Right lobe of liver (tissue), 6 donors: ENCODE results near the gene TICRR. TPM values are rescaled to one million over a fixed set of nuclear protein-coding genes. Genes with fewer than 3 reads are reported as not detected.

Source experiments
- ATAC-seq, 4 donors: fragments of 200-7000 bp; cut with Tn5 transposase; one replicate each; pipeline ENCODE4 v1.9.1; 2020; ENCODE audit warnings: mild to moderate bottlenecking in 4 of 4, moderate library complexity in 4 of 4
- DNase-seq, 3 donors: peaks; one replicate each; pipeline ENCODE4 v3.0.0-alpha.2; 2020
- H3K27ac ChIP-seq, 3 donors: fragments of 200-600 bp; one replicate each; pipeline ENCODE4 v1.8.0; 2022
- H3K27me3 ChIP-seq, 2 donors: fragments of 200-600 bp; one replicate each; pipeline ENCODE4 v1.8.0; 2022
- H3K36me3 ChIP-seq, 4 donors: fragments of 200-600 bp; sonication (generic) in 1 of 4; one replicate each; pipeline versions ENCODE4 v1.5.1 to v1.8.0; 2017 to 2022; ENCODE audit warnings: control low read depth in 1 of 4
- H3K4me1 ChIP-seq, 4 donors: fragments of 200-600 bp; sonication (generic) in 1 of 4; one replicate each; pipeline versions ENCODE4 v1.5.1 to v1.8.0; 2017 to 2022; ENCODE audit warnings: control low read depth in 1 of 4
- H3K4me3 ChIP-seq, 3 donors: fragments of 200-600 bp; one replicate each; pipeline ENCODE4 v1.8.0; 2022
- H3K9me3 ChIP-seq, 4 donors: fragments of 200-600 bp; sonication (generic) in 1 of 4; one replicate each; pipeline versions ENCODE4 v1.5.1 to v1.8.0; 2017 to 2022; ENCODE audit warnings: control low read depth in 1 of 4
- CTCF ChIP-seq, 4 donors: fragments of 200-600 bp in 3 of 4; fragments of 450-650 bp in 1 of 4; IDR thresholded peaks; one replicate each; pipeline versions ENCODE4 v1.5.1 to v1.8.0; 2016 to 2022; ENCODE audit warnings: antibody characterized with exemption in 4 of 4, mild to moderate bottlenecking in 2 of 4
- POLR2A ChIP-seq: fragments of 450-650 bp; IDR thresholded peaks from one replicate; pipeline ENCODE4 v1.6.1; 2017; ENCODE audit warnings: antibody characterized with exemption, mild to moderate bottlenecking
- WGBS: methylation state at CpG from one replicate; pipeline ENCODE4 v1.1.6; 2018; ENCODE audit warnings: low coverage, low lambda C conversion rate; ENCODE audit not compliant: insufficient coverage; ENCODE audit errors: missing lambda C conversion rate; 5-methylcytosine and 5-hydroxymethylcytosine counted together
- intact Hi-C, 2 donors: fragments of 100-400 bp; cut with DNase I; formaldehyde crosslinking; loops; one replicate each; pipeline versions ENCODE4 v1.11.2 to v1.14.1; 2022
- total RNA-seq, 6 experiments: library from RNA; depleted of rRNA in 2 of 6; stranded (reverse); fragments of >200 nt in 2 of 6; fragmentation: NEBNext Ultra II Directional in 3 of 6; extraction: Animal tissue kit (Norgen Biotek cat#: 25700) in 3 of 6; gene quantifications; one replicate each; pipeline versions ENCODE4 v1.1.0 to v1.2.4, GENCODE V29; 2016 to 2023
- donor health status: DM: no; HTN: yes; CAD: no.
- donor health status: DM: no; HTN: no; CAD: no.
- donor health status: DM: no; HTN: no; CAD: no.
- donor health status: DM: no; HTN: yes; CAD: no.
- donor health status: DM: no; HTN: yes; CAD: no.

The TICRR gene
- total RNA-seq, 6 experiments from 2014 or later: 0.05 to 1.1 (median 0.24) TPM; not detected in 1

GRCh38 chr15:89630974-89631901, 56.0 kb downstream of the TICRR start:
- Histone ChIP-seq H3K4me3 (no peak overlapping the region), H3K9me3 (no peaks in the 10 kb centered on the region), H3K27me3 (no peaks in the 10 kb centered on the region), H3K27ac (no peak overlapping the region), H3K4me1 (no peaks in the 10 kb centered on the region), H3K36me3 (no peaks in the 10 kb centered on the region)
- WGBS: 95% methylated on average over 6 of the region's 30 CpGs
- intact Hi-C loops: no loop called here
- ATAC-seq (peak in 1 of 4 donors; percentile 7), DNase-seq (no peak)
- no peak for TF ChIP-seq CTCF (IDR thresholded peaks at IDR 0.05)
- TF ChIP-seq POLR2A: no peak

GRCh38 chr15:89631902-89632264, 56.6 kb downstream of the TICRR start:
- Histone ChIP-seq H3K4me1 (no peaks in the 10 kb centered on the region), H3K27me3 (no peaks in the 10 kb centered on the region), H3K36me3 (no peaks in the 10 kb centered on the region), H3K9me3 (no peaks in the 10 kb centered on the region), H3K27ac (no peak overlapping the region), H3K4me3 (no peak overlapping the region)
- no peak for DNase-seq
- no peak for TF ChIP-seq POLR2A
- TF ChIP-seq CTCF (IDR thresholded peaks at IDR 0.05): no peak
- intact Hi-C loops: no loop called here
- ATAC-seq: no peak
- 0% methylated on average over 1 of the region's 10 CpGs for WGBS

GRCh38 chr15:89632563-89633430, 57.5 kb downstream of the TICRR start:
- Histone ChIP-seq H3K4me3 (no peak overlapping the region), H3K9me3 (no peaks in the 10 kb centered on the region), H3K27me3 (no peaks in the 10 kb centered on the region), H3K4me1 (no peaks in the 10 kb centered on the region), H3K27ac (no peak overlapping the region), H3K36me3 (no peaks in the 10 kb centered on the region)
- no peak for TF ChIP-seq POLR2A
- TF ChIP-seq CTCF (IDR thresholded peaks at IDR 0.05): no peak
- intact Hi-C loops: no loop called here
- DNase-seq (no peak), ATAC-seq (no peak)
- WGBS: 93% methylated on average over 7 of the region's 18 CpGs

GRCh38 chr15:89633585-89633984, 58.3 kb downstream of the TICRR start:
- TF ChIP-seq CTCF (IDR thresholded peaks at IDR 0.05): no peak
- TF ChIP-seq POLR2A: no peak
- 86% methylated on average over 7 of the region's 23 CpGs for WGBS
- H3K4me1 ChIP-seq: no peaks in the 10 kb centered on the region

More at GRCh38 chr15:89633585-89633984, 58.3 kb downstream of the TICRR start:
- ATAC-seq (no peak), DNase-seq (no peak)
- intact Hi-C loops: no loop called here
- Histone ChIP-seq H3K27me3 (no peaks in the 10 kb centered on the region), H3K27ac (no peak overlapping the region), H3K36me3 (no peaks in the 10 kb centered on the region), H3K4me3 (no peak overlapping the region), H3K9me3 (no peaks in the 10 kb centered on the region)
